Activated naive CD8-positive, alpha-beta T cell treated with anti-CD3 and anti-CD28 coated beads for 36 hours (primary cell): ENCODE results near the gene PNMA6E. TPM values are rescaled to one million over a fixed set of nuclear protein-coding genes. Genes with fewer than 3 reads are reported as not detected.

Experiments
- DNase-seq: peaks from one replicate; pipeline ENCODE4 v3.0.0; 2021
- H3K27ac Mint-ChIP-seq: one replicate; pipeline ENCODE4 v1.8.0; 2022; ENCODE audit warnings: mild to moderate bottlenecking, moderate library complexity, mixed read lengths
- H3K27me3 Mint-ChIP-seq: one replicate; pipeline ENCODE4 v1.8.0; 2022; ENCODE audit warnings: mild to moderate bottlenecking, mixed read lengths
- H3K36me3 Mint-ChIP-seq: one replicate; pipeline ENCODE4 v1.8.0; 2021; ENCODE audit warnings: mild to moderate bottlenecking, mixed read lengths
- H3K4me1 Mint-ChIP-seq: one replicate; pipeline ENCODE4 v1.8.0; 2021; ENCODE audit warnings: mixed read lengths
- H3K4me3 Mint-ChIP-seq: one replicate; pipeline ENCODE4 v1.8.0; 2022; ENCODE audit warnings: mild to moderate bottlenecking, moderate library complexity, mixed read lengths
- H3K9me3 Mint-ChIP-seq: one replicate; pipeline ENCODE4 v1.8.0; 2022; ENCODE audit warnings: mixed read lengths
- total RNA-seq, 2 experiments: library from RNA; stranded (reverse); gene quantifications; one replicate each; pipeline ENCODE4 v1.2.3, GENCODE V29; 2021

PNMA6E gene
- not detected for total RNA-seq

- H3K4me1 Mint-ChIP-seq: no peaks in the 10 kb centered on the region
- no peak within 1 kb of the TSS for H3K4me3 Mint-ChIP-seq
- H3K9me3 Mint-ChIP-seq: no peaks in the 10 kb centered on the region
- no peak within 1 kb of the TSS for H3K27ac Mint-ChIP-seq
- DNase-seq: no peak
- H3K27me3 Mint-ChIP-seq: no peaks in the 10 kb centered on the region
- H3K36me3 Mint-ChIP-seq: no peaks in the 10 kb centered on the region
Observed at GRCh38 chrX:153401133-153401764, at the start of gene PNMA6E. Gene PNMA6E (minus strand): TSS chrX:153401350. CDS start chrX:153398849, 2,501 bp downstream.

- H3K4me1 Mint-ChIP-seq: no peaks in the 10 kb centered on the region
- H3K36me3 Mint-ChIP-seq: no peaks in the 10 kb centered on the region
- H3K27ac Mint-ChIP-seq: no peak overlapping the region
- no peak for DNase-seq
- no peaks in the 10 kb centered on the region for H3K9me3 Mint-ChIP-seq
- H3K27me3 Mint-ChIP-seq: no peaks in the 10 kb centered on the region
- no peak overlapping the region for H3K4me3 Mint-ChIP-seq
Observed at GRCh38 chrX:153450949-153451277, 49.8 kb upstream of the PNMA6E start.

GRCh38 chrX:153450114-153450948 lies 49.2 kb upstream of the PNMA6E start:
- Mint-ChIP-seq H3K4me1 (no peaks in the 10 kb centered on the region), H3K9me3 (no peaks in the 10 kb centered on the region), H3K4me3 (no peak overlapping the region), H3K27me3 (no peaks in the 10 kb centered on the region), H3K27ac (no peak overlapping the region), H3K36me3 (no peaks in the 10 kb centered on the region)
- no peak for DNase-seq

GRCh38 chrX:153449368-153450113 lies 48.4 kb upstream of the PNMA6E start:
- H3K27me3 Mint-ChIP-seq: no peaks in the 10 kb centered on the region
- no peak overlapping the region for H3K27ac Mint-ChIP-seq
- DNase-seq: no peak
- H3K4me3 Mint-ChIP-seq: no peak overlapping the region
- no peaks in the 10 kb centered on the region for H3K9me3 Mint-ChIP-seq
- H3K4me1 Mint-ChIP-seq: no peaks in the 10 kb centered on the region
- no peaks in the 10 kb centered on the region for H3K36me3 Mint-ChIP-seq

DNA sequence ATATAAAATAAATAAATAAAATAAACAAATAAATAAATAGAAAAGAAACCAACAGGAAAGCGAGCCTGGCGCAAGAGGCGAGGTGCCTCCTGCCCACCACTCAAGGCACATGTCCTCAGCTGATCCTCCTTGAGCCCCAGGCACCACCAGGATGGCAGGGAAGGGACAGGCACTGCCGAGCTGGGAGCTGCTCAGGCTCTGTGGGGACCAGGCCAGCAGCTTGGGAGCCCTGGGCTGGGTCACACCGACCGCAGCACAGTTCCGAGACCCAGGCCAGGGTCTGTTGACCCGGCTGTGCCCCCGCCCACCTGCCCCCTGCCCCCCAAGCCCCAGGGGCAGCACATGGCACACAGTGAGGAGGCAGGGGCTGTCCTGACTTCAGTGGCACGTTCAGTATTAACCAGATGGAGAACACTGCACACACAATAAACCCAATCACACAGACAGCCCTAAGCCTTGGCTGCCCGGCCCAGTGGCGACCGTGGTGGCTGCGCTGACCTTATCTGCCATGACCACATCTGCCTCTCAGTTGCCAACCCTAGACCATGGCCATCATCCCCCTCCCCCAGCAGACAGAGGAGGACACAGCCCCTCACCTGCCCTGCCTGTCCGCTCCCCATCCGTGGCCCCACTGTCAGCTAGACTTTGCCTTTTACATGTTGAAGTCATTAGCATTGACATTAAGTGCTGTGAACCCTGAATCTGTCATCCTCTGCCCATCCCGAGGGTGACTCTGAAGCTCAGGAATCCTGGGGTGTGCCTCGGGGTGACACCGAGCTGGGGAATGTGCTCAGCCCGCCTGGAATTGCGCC lies 47.6 kb upstream of the PNMA6E start:
- no peak for DNase-seq
- Mint-ChIP-seq H3K27ac (no peak overlapping the region), H3K4me3 (no peak overlapping the region), H3K4me1 (no peaks in the 10 kb centered on the region), H3K9me3 (no peaks in the 10 kb centered on the region), H3K36me3 (no peaks in the 10 kb centered on the region), H3K27me3 (no peaks in the 10 kb centered on the region)

DNA sequence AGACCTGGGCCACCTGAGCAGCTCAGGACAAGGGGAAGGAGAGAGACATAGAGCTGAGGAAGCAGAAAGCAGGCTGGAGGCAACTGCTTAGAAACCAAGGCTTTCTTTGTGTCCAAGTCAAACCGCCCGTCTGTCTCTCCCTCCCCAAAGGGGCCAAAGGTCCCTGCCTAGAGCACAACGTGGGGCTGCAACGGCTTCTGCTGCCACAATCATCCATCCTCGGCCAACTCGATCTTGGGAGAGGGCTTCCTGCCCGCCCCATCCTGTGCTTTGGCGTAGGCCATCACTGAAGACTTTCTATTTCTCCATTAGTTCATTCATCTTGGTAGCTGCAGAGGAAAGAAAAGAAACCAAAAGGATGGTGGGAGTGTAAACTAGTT lies 46.4 kb upstream of the PNMA6E start:
- Mint-ChIP-seq H3K27me3 (no peaks in the 10 kb centered on the region), H3K4me1 (no peaks in the 10 kb centered on the region), H3K4me3 (no peak overlapping the region)

GRCh38 chrX:153446950-153447580 lies 45.9 kb upstream of the PNMA6E start:
- Mint-ChIP-seq H3K9me3 (no peaks in the 10 kb centered on the region), H3K27ac (no peak overlapping the region), H3K4me3 (no peak overlapping the region), H3K36me3 (no peaks in the 10 kb centered on the region), H3K4me1 (no peaks in the 10 kb centered on the region), H3K27me3 (no peaks in the 10 kb centered on the region)
- DNase-seq: no peak

More for the DNA sequence above, 46.4 kb upstream of the PNMA6E start:
- H3K27ac Mint-ChIP-seq: no peak overlapping the region
- no peaks in the 10 kb centered on the region for H3K36me3 Mint-ChIP-seq
- no peak for DNase-seq
- no peaks in the 10 kb centered on the region for H3K9me3 Mint-ChIP-seq

DNA sequence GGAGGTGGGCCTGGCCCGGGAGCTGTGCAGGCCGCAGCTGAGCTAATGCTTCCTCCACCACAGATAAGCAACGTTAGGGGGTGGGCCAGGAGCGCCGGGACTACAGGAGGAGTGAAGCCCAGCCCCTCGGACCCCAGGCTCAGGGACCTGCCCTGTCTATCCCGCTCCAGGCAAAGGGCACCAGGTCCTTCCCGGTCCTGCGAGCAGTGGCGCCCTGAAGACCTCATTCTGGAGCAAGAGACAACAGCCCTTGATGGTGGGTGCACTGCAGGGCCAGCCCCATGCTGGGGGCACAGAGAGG lies 45.4 kb upstream of the PNMA6E start:
- Mint-ChIP-seq H3K36me3 (no peaks in the 10 kb centered on the region), H3K27ac (no peak overlapping the region), H3K27me3 (no peaks in the 10 kb centered on the region), H3K9me3 (no peaks in the 10 kb centered on the region), H3K4me3 (no peak overlapping the region), H3K4me1 (no peaks in the 10 kb centered on the region)
- DNase-seq: no peak

GRCh38 chrX:153445856-153446635 lies 44.9 kb upstream of the PNMA6E start, which contains the start of gene TREX2:
Gene TREX2 (minus strand): TSS chrX:153446056. CDS start chrX:153445430, 626 bp downstream.
- no peak within 1 kb of the TSS for H3K4me3 Mint-ChIP-seq
- no peak within 1 kb of the TSS for H3K27ac Mint-ChIP-seq
- DNase-seq: no peak
- H3K4me1 Mint-ChIP-seq: no peaks in the 10 kb centered on the region
- no peaks in the 10 kb centered on the region for H3K9me3 Mint-ChIP-seq
- H3K36me3 Mint-ChIP-seq: no peaks in the 10 kb centered on the region
- H3K27me3 Mint-ChIP-seq: no peaks in the 10 kb centered on the region

DNA sequence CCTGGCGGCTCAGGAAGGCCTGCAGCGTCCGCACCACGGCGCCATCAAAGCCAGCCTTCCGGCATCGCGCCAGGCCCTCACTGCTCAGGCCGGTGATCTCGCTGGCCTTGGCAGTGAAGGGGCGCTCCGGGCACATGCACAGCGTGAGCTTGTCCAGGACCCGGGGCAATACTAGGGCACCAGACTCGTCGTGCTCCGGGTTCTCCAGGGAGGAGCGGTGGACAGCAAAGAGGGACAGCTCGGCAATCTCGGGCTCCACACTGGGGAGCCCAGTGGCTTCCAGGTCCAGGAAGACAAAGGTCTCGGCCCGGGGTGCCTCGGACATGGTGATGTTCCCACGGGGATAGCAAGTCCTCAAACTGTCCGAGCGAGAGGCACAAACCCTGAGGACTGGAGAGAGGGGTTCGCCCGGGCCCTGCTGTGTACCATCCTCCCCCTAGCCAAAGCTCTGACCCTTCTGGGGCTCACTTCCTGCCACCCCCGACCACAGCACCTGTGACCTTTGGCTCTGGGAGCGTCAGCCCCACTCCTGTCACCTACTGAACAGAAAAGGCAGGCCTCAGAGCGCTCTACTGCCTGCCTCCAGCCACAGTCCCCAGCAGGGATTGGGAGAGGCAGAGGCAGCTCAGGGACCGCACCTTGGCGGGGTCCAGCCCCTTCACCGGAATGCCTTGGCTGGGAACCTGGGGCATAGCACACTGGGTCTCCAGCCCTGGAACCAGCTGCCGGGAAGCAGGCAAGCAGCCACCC lies 44.1 kb upstream of the PNMA6E start:
- H3K4me1 Mint-ChIP-seq: no peaks in the 10 kb centered on the region
- H3K27ac Mint-ChIP-seq: no peak overlapping the region

DNA sequence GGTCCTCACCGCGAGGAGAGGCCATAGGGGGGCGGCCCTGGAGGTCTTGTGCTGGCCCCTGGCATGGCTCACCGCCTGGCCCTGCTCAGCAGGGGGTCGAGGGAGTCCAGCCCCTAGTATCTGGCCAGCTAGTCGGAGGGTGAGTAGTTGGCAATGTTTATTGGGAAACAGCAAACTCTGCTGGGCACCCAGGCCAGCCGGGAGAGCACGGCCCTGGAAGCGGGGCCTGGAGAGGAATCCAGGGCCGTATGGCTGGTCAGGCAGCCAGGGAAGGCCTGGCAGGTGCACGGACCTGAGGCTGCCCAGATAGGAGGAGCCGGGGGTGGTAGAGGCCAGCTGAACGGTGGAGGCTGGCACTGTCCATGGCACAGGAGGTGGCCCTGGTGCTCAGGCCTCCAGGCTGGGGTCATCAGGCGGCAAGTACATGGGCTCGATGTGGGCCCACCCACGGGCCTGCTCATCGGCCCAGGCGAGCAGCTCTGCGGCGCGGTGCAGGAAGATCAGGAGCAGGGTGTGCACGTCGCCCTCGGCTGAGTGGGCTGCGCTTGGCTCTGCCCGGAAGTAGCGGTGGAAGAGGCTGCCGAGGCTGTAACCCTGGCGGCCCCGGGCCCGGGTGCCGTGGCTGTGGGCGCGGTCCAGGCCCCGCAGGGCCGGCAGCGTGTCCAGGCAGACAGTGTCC lies 43.3 kb upstream of the PNMA6E start:
- Mint-ChIP-seq H3K27ac (no peak overlapping the region), H3K4me1 (no peaks in the 10 kb centered on the region), H3K36me3 (no peaks in the 10 kb centered on the region), H3K4me3 (no peak overlapping the region), H3K9me3 (no peaks in the 10 kb centered on the region), H3K27me3 (no peaks in the 10 kb centered on the region)
- DNase-seq: no peak

More for the DNA sequence above, 44.1 kb upstream of the PNMA6E start:
- Mint-ChIP-seq H3K36me3 (no peaks in the 10 kb centered on the region), H3K9me3 (no peaks in the 10 kb centered on the region), H3K4me3 (no peak overlapping the region), H3K27me3 (no peaks in the 10 kb centered on the region)
- no peak for DNase-seq

DNA sequence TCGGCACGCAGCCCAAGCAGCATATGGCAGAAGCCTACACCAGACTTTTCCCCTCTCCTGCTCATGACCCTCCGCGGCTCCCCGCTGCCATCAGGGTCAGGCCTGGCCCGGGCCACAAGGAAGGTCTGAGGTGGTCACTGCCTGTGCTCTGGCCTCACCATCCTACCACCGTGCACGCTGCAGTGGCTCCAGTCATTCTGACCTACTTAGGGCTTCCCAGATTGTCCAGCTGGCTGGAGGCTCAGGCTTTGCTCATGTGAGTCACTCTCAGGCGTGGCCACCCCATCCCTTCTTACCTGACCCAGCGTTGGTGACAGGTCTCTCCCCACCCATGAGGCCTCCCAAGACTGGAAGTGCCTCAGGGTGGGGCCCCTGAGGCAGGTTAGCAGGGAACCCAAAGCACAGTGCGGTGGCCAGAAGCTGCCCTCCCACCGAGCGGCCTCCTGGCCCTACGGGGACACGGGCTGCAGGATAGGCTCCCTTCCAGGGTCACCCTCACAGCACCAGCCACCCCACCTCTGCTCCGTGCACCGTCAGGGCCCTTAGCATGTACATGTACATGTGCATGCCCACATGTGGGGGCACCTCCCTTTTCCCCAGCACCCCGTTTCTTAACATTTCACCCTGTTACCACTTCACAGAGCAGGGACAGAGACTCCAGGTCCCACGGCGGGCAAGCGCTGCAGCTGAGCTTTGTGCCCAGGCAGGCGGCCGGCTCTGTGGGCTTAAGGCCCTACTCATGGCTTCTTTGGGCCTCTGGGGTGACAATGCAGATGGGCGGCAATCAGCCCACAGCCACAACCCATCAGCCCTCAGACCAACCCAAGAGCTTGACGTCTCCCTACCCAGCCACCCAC lies 42.6 kb upstream of the PNMA6E start:
- no peak for DNase-seq
- Mint-ChIP-seq H3K9me3 (no peaks in the 10 kb centered on the region), H3K27ac (no peak overlapping the region), H3K27me3 (no peaks in the 10 kb centered on the region), H3K36me3 (no peaks in the 10 kb centered on the region), H3K4me1 (no peaks in the 10 kb centered on the region), H3K4me3 (no peak overlapping the region)
